ENCODE data around the gene DUSP6.

DUSP6 gene

DNA sequence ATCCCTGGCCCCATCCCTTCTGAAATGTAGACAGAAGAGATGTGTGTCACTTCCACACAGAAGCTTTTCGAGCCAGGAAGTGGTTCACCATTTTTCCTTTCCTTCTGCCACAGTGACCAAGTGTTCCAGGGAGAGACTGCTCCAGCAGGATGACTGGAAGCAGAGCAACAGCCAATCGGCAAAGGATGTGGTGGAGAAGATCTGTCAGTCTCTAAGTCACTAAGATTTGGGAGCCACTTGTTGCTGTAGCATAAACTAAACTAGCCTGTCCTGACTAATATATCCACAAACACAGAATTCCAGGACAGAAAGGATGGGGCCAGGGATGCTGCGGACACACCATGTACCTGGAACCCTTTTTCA, 42.9 kb downstream of the DUSP6 start:
- no peaks in the 10 kb centered on the region for H4K20me1 ChIP-seq (ENCODE audit: insufficient read depth, low read length)
- H3K27ac ChIP-seq (ENCODE audit: low read length): no peak overlapping the region
- no peaks in the 10 kb centered on the region for H3F3A ChIP-seq (ENCODE audit: insufficient read depth, low read length)
- H3K9ac ChIP-seq (ENCODE audit: low read length): no peak overlapping the region
- no peaks in the 10 kb centered on the region for H3K9me2 ChIP-seq (replicated peaks; ENCODE audit: insufficient read depth, low read length)
- H3K27me3 ChIP-seq (replicated peaks; ENCODE audit: insufficient read depth, low read length): no peaks in the 10 kb centered on the region
- H3K79me2 ChIP-seq (ENCODE audit: low read length): no peaks in the 10 kb centered on the region
- H3K4me1 ChIP-seq (ENCODE audit: low read length): peaks cover 13% of the 10 kb centered on the region
- no peak overlapping the region for H3K4me2 ChIP-seq (ENCODE audit: low read depth, low read length)
- no peak for DNase-seq
- H3K36me3 ChIP-seq (replicated peaks; ENCODE audit: insufficient read depth, low read length): no peaks in the 10 kb centered on the region
- no peaks in the 10 kb centered on the region for H3K9me3 ChIP-seq (replicated peaks; ENCODE audit: insufficient read depth, low read length)
- no peak overlapping the region for H2AFZ ChIP-seq (ENCODE audit: low read length)
- TF ChIP-seq EZH2phosphoT487 (IDR thresholded peaks at IDR 0.05; ENCODE audit: low read length) (no peak), EZH2 (optimal IDR thresholded peaks at IDR 0.05; ENCODE audit: low read depth, low read length) (no peak)
- TF ChIP-seq, protein P1, sequence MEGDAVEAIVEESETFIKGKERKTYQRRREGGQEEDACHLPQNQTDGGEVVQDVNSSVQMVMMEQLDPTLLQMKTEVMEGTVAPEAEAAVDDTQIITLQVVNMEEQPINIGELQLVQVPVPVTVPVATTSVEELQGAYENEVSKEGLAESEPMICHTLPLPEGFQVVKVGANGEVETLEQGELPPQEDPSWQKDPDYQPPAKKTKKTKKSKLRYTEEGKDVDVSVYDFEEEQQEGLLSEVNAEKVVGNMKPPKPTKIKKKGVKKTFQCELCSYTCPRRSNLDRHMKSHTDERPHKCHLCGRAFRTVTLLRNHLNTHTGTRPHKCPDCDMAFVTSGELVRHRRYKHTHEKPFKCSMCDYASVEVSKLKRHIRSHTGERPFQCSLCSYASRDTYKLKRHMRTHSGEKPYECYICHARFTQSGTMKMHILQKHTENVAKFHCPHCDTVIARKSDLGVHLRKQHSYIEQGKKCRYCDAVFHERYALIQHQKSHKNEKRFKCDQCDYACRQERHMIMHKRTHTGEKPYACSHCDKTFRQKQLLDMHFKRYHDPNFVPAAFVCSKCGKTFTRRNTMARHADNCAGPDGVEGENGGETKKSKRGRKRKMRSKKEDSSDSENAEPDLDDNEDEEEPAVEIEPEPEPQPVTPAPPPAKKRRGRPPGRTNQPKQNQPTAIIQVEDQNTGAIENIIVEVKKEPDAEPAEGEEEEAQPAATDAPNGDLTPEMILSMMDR (IDR thresholded peaks at IDR 0.05; ENCODE audit: low read length): no peak
- H3K4me3 ChIP-seq (ENCODE audit: low read length): no peak overlapping the region

DNA sequence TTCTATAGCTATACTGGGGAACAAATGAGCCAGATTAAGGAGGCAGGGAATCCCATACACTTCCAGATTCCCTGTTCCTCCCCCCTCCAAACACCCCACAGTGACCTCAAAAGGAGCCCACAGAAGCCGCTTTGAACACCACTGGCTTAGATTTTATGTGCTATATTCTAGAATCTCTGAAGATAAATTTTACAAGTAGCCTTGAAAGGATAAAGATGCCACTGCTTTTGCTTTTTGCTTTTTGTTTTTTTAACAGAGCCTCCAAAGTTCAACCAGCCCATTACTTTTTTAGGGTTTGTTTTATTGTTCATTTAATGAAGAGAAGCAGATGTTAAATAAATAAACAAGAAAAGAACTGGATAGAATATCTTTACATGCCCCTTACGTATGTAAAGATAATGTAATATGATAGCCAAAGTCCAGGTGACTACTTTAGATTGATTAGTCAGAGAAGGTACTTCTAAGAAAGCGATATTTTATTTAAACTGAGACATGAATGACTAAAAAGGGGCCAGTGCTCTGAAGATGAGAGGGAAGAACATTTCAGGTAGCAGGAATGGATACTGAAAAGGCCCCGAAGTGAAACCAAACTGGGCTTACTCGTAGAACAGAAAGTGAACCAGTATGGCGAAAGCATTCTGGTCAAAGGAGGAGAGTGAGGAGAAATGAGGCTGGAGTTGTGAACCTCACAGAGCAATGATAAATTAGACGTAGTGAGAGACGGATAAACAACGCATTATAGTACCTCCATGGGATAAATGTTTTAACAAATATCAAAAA, 44.6 kb downstream of the DUSP6 start:
- DNase-seq: peak; percentile 80
- Histone ChIP-seq H3K9me2 (replicated peaks; ENCODE audit: insufficient read depth, low read length) (no peaks in the 10 kb centered on the region), H4K20me1 (ENCODE audit: insufficient read depth, low read length) (no peaks in the 10 kb centered on the region), H3K4me3 (ENCODE audit: low read length) (peak overlapping the region; percentile 52), H3K36me3 (replicated peaks; ENCODE audit: insufficient read depth, low read length) (no peaks in the 10 kb centered on the region), H3F3A (ENCODE audit: insufficient read depth, low read length) (no peaks in the 10 kb centered on the region), H3K27me3 (replicated peaks; ENCODE audit: insufficient read depth, low read length) (no peaks in the 10 kb centered on the region), H3K79me2 (ENCODE audit: low read length) (no peaks in the 10 kb centered on the region), H3K27ac (ENCODE audit: low read length) (peak overlapping the region; percentile 53; the same call in 1 of the 2 replicates), H3K4me2 (ENCODE audit: low read depth, low read length) (peak overlapping the region; percentile 71), H3K4me1 (ENCODE audit: low read length) (peaks cover 13% of the 10 kb centered on the region), H3K9ac (ENCODE audit: low read length) (peak overlapping the region; percentile 31; the same call in 1 of the 2 replicates), H3K9me3 (replicated peaks; ENCODE audit: insufficient read depth, low read length) (no peaks in the 10 kb centered on the region), H2AFZ (ENCODE audit: low read length) (peak overlapping the region; percentile 91)
- no peak for TF ChIP-seq EZH2phosphoT487 (IDR thresholded peaks at IDR 0.05; ENCODE audit: low read length)
- TF ChIP-seq, protein P1 (IDR thresholded peaks at IDR 0.05; ENCODE audit: low read length): no peak
- no peak for TF ChIP-seq EZH2 (optimal IDR thresholded peaks at IDR 0.05; ENCODE audit: low read depth, low read length)

- H3K4me2 ChIP-seq (ENCODE audit: low read depth, low read length): peak overlapping the region; percentile 71
- no peaks in the 10 kb centered on the region for H3K9me3 ChIP-seq (replicated peaks; ENCODE audit: insufficient read depth, low read length)
- H3K9ac ChIP-seq (ENCODE audit: low read length): peak overlapping the region; percentile 31; the same call in 1 of the 2 replicates
- H3K79me2 ChIP-seq (ENCODE audit: low read length): no peaks in the 10 kb centered on the region
- H4K20me1 ChIP-seq (ENCODE audit: insufficient read depth, low read length): no peaks in the 10 kb centered on the region
- H3K27me3 ChIP-seq (replicated peaks; ENCODE audit: insufficient read depth, low read length): no peaks in the 10 kb centered on the region
- TF ChIP-seq, protein P1 (IDR thresholded peaks at IDR 0.05; ENCODE audit: low read length): no peak
- TF ChIP-seq EZH2 (optimal IDR thresholded peaks at IDR 0.05; ENCODE audit: low read depth, low read length): no peak
- TF ChIP-seq EZH2phosphoT487 (IDR thresholded peaks at IDR 0.05; ENCODE audit: low read length): no peak
- H3K4me3 ChIP-seq (ENCODE audit: low read length): 0 out of 2 replicates have a peak overlapping the region, but pooled peaks have one; percentile 52
- H3K9me2 ChIP-seq (replicated peaks; ENCODE audit: insufficient read depth, low read length): no peaks in the 10 kb centered on the region
- no peaks in the 10 kb centered on the region for H3F3A ChIP-seq (ENCODE audit: insufficient read depth, low read length)
- H3K36me3 ChIP-seq (replicated peaks; ENCODE audit: insufficient read depth, low read length): no peaks in the 10 kb centered on the region
- peak overlapping the region; percentile 91 for H2AFZ ChIP-seq (ENCODE audit: low read length)
- peaks cover 13% of the 10 kb centered on the region for H3K4me1 ChIP-seq (ENCODE audit: low read length)
- no peak for DNase-seq
- peak overlapping the region; percentile 53; the same call in 1 of the 2 replicates for H3K27ac ChIP-seq (ENCODE audit: low read length)
Measured at GRCh38 chr12:89306827-89307473, 45.4 kb downstream of the DUSP6 start.
